ENCODE measurements around the gene HTR6.

DNA sequence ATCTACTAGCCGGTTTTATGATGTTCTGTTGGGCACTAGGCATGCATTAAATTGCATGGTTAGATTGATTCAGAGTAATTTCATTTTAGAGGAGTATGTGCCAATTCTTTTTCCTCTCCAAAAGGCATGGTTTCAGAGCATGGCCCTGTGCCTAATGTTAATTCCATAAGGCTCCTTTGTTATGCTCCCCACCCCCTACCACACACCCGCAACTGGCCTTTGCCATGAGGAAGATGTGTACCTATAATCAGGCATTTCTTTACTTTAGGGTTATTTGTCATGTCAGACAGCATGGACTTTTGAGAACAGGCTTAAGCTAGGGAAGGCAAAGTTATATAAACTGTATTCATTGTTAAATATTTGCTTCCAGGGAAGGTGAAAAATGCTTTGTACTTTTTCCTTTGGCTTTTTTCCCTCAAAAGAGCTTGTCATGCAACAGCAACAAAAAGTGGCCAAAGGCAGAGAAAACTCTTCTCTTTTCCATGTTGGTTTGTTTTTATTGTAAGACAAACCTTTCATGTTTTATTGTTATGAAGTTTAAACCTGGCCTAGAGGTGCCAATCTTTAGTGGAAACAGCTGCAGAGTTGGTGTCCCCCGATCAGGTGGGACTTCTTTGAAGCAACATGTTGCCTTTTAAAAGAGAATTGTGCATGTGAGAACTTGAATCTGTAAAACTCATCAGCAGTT lies 44.8 kb upstream of the HTR6 start:
- TF ChIP-seq POLR2A (IDR thresholded peaks at IDR 0.05; ENCODE audit: low read depth, low read length) (no peak), POLR2AphosphoS5 (IDR thresholded peaks at IDR 0.05; ENCODE audit: low read depth, low read length) (no peak), TAF1 (IDR thresholded peaks at IDR 0.05; ENCODE audit: low read depth, low read length) (no peak)

Measured in GM12891 (cell line).